Putamen (tissue), 1 donor: ENCODE data around the gene GNRHR.
A peak's percentile ranks its signal among the peaks of the same experiment; 100 is the strongest.
"Not testable (repeated sequence)": the region's sequence is repeated elsewhere in the genome, so short reads cannot be mapped to it uniquely, and the experiment has no call there.

Source experiments
- DNase-seq: peaks from one replicate; pipeline ENCODE4 v3.0.0-alpha.2; 2016; ENCODE audit warnings: low spot score

The GNRHR gene

GRCh38 chr4:67727124-67727850, 26.9 kb downstream of the GNRHR start:
- no peak for DNase-seq

- no peak for DNase-seq
Observed at GRCh38 chr4:67725981-67726380, 28.2 kb downstream of the GNRHR start.

DNA sequence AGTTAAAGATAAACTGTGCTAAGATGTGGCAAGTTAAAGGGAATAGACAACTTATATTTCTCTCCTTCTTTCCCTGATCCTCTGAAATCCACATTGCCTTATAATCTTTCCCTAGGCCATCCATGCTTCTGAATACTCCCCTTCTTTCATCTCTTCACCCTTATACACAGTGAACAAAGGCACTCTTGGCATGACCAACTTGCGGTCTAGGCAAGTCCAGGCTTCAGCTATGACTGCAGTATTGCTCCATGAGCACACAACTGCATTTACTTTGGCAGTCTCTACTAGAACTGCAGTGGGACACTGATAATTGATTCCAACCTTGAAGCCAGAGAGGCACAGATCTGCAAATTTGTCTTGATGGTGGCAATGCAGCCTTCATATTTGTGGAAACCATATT, 29.1 kb downstream of the GNRHR start:
- no peak for DNase-seq

- no peak for DNase-seq
Observed at GRCh38 chr4:67723949-67724348, 30.2 kb downstream of the GNRHR start.

DNA sequence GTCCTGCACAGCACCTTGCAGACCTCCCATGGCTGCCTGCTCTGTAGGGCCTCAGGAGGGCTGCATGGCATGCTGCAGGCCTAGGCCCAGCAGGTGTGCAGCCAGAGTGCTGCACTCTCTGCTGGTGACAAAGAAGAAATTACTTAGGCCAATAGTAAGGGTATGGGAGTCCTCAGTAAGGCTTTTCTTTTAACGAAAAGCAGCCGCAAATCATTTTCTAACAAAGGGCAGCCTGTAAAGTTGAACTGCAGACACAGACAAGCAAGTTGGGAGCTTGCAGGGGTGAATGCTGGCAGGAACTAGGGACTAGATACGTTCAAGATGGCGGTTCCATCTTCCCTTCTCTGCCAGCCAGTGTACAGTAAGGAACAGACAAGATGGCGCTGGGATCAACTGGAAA, 30.8 kb downstream of the GNRHR start:
- DNase-seq, result no peak

DNA sequence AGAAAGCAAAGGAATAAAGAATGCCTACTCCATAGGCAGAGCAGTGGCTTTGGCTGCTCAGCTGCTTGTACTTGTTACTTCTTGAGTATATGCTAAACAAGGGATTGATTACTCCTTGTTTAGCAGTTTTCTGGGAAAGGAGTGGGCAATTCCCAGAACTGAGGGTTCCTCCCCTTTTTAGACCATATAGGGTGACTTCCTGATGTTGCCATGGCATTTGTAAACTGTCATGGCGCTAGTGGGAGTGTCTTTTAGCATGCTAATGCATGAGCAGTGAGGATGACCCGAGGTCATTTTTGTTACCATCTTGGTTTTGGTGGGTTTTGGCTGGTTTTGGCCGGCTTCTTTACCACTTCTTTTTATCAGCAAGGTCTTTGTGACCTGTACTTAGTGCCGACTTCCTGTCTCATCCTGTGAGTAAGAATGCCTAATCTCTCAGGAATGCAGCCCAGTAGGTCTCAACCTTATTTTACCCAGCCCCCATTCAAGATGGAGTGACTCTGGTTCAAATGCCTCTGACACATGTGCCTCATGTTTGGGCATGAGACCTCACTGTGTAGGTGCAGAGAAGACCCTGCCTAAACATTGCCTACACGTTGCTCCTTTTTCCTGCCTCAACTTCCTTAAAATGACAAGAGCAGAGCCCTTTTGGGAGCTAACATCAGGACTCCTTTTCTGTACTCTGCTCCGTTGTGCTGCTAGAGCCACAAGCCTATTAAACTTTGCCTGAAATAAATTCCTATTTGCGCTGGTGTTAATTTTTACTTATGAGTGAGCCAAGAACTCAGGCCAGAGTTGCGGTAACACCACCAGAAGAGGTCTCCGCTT, 32.2 kb downstream of the GNRHR start:
- DNase-seq, result no peak

DNA sequence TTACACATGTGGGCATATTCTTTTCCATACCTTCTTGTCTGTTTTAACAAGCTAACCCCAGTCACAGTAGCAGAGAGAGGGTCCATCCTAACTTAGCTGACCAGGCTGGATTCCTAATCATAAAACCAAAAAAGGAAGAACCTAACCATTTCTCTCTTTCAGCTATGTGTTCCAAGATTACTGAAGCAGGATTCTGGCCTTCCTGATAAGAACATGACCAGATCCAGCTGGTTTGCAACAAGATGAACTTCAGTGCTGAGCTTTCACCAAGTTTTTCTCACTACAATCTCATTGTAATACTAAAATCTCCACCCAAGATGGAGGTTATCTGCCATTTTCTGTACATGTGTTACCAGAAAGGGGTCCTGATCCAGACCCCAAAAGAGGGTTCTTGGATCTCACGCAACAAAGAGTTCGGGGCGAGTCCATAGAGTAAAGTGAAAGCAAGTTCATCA, 32.8 kb downstream of the GNRHR start:
- no peak for DNase-seq

DNA sequence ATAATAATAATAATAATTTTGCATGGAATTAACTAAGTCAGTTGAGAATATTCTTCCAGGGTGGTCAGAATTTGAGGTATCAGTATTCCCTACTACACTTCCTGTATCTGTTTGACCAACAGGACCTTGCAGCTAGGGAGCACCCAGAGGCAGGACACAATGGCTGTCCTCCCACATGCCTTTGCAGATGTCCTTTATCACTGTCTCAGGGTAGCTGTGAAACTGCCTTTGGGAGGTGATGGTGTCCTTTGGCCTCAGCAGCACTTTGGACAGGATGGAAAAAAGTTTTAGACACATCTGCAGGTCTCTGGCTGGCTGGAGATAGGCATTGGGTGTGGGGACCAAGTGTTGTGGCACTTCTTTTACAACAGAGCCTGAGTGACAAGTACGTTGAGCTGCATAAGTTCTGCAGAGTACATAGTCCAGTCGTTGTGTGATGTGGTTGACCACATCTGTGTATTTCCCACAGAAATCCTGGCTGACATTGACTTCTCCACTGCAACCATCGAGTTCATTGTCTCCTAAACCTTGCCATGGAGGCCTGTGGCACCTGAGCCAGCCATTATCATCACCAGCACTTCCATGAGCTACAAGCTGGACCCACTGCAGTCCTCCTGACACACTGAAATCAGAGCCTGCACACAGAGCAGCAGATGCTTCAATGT, 34.1 kb downstream of the GNRHR start:
- DNase-seq, result no peak

GRCh38 chr4:67718848-67719247, 35.3 kb downstream of the GNRHR start:
- no peak for DNase-seq

DNA sequence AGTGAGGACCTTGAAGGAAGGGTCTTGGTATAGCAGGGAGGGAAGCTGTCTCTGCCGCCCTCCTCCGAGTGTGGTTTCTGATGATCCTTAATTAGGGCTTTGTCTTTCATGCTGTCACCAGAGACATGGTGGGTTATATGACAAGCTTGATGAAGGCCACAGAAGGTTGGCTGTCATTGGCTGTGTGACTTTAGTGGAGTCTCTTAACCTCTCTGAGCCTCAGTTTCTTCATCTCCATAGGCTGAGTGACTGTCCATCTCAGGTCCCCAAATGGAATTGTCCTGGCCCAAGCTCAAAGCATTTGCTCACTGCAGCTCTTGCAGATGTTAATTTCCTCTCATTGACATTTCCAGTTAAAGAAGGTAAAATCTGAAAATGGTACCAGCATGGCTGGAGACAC, 36.6 kb downstream of the GNRHR start:
- no peak for DNase-seq

DNA sequence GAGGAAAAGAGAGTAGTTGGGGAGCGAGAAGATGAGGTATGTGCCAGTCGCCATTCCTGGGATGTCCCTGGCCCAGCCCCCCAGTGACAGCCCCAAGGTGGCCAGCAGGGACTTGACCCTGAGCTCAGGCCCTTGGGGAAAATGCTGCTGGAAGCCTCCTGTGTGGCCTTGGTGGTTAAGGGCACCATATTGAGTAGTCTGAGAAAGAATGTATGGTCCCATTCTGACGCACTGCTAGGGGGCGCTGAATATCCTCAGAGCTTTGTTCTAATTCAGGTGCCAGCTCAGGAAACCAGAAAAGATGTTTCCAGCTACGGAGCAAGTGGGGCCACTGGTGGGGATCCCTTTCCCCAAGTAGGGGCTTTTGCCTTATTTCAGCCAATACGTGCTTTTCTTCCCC, 39.2 kb downstream of the GNRHR start:
- no peak for DNase-seq

GRCh38 chr4:67714248-67714583, 40.0 kb downstream of the GNRHR start:
- no peak for DNase-seq

GRCh38 chr4:67713529-67714247, 40.5 kb downstream of the GNRHR start:
- no peak for DNase-seq

DNA sequence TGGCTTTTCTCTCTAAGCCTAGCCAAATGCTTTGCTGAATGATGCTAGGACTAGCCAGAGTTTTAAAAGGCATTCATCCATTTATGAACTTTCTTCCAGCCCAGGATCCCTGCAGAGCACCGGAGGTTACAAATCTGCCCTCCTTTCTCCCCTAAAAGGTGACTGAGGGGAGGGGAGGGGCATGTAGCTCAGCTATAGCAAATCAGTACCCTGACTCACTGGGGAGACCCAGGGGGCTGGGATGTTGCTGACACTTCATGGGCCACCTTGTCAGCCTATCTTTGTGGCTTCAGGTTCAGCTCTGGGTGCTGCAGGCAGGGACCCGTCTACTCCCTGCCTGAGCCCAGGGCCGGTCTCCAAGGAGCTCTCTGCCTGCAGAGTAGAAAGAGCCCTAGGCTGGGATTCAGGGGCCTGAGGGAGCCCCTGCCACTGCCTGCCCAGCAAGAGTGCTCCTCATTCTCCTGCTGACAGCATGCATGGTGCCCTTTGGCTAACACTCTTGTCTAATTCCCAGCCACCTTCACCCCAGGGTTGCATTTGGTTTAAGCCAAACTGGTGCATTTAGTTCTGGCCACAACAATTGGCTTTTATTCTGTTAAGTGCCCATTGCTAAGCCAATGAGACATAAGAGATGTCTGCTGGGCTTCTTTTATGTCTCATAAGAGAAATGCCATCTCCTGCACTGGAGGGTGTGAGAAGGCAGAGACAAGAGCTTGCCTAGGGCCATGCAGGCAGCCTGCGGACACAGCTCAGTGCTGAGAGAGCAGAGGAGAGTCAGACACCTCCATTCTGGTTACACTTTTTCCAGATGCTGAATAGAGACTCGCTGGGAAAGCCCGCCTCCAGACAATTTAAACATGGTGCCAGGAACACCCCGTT, 41.3 kb downstream of the GNRHR start:
- DNase-seq, result no peak

DNA sequence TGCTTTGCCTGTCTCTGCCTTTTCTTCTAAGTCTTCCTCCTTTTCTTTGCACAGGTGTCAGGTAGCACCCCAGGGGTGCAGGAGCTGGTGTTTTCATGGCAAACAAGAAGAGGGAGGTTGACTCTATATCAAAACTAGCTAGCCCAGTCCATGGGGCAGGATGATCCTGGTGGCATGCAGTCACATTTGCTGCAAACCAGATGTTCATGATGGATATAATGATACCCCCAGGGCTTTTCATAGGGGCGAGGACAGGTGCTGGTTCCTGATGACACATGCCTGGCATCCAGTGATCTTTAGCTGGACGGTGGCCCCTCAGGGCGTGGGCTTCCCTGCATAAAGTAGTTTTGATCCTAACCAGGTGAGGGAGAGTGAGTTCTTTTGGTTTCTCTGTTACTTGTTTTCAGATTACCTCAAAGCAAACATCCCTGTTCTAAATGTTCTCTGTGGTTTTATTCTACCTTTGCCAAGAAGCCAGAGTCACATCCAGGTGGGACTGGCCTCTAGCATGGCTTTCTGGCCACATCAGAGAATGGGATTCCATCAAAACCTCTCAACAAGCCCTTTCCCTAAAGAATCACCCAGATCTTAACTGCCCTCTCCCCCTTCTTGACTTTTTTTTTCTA, 42.1 kb downstream of the GNRHR start:
- no peak for DNase-seq

GRCh38 chr4:67706682-67707081, 47.5 kb downstream of the GNRHR start:
- not testable (repeated sequence) for DNase-seq

GRCh38 chr4:67704843-67705242, 49.3 kb downstream of the GNRHR start:
- no peak for DNase-seq

DNA sequence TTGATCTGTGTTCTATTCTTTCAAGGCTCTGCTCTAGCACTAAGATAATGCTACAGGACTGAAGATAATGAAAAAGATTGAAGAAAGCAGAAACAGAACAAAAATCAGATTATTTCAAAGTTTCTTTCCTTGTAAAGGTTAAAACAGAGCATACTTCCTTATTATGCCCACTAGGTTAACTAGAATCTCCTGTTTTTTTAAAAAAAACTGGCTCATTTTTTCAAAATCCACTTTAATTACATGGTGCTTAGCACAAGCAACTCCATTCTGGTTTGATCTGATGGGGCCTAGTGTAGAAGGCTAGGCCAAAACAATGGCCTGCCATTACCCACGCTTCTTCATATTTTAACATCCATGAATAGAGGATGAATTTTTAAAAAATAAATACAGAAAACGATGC, 52.0 kb downstream of the GNRHR start:
- no peak for DNase-seq

GRCh38 chr4:67701517-67701850, 52.7 kb downstream of the GNRHR start:
- no peak for DNase-seq

DNA sequence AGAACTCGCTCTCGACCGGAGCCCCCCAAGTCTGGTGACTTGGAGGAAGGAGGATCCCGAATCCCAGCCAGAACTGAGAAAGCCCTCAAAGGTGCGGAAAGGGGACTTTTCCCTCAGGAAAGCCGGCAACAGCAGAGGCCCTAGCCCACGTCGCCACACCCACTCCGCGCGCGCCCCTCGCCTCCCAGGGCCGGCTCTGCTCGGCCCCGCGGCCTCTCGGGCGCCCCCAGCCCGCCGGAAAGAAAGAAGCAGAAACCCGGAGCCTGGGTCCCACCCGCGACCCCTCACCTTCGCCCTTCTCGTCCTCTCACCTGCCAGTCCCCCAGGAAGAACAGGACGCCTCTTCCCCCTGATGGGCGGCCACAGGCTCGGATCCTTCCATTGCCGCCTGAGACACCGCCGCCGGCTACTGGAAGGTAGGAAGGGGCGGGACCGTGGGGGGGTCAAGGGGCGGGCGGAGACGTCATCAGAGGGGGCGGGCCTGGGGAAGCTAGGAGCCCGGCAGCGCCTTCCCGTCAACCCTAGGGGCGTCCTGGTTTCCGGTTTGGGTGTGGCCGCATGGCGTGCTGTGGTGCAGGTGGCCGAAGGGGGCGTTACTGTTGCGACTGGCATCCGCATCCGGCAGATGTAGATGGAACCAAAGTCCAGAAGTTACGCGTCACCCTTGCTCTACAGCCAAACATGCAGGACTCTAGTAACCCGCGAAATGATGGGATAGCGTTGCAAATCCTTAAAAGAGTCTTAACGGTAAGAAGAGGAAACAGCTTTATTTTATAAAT, 53.3 kb downstream of the GNRHR start, which contains the start of gene UBA6:
Gene UBA6 (minus strand): TSS at position 418 of the 779 bp plus-strand sequence. CDS start 36 bp downstream, at position 382.
- DNase-seq, result peak; percentile 94
